GM23248 (cell line): ENCODE data around the gene C22orf42.

Source experiments
- EZH2 ChIP-seq: fragments of 200-600 bp; sonication (generic); IDR thresholded peaks from 2 replicates; pipeline ENCODE4 v1.6.1; 2018; ENCODE audit warnings: antibody characterized with exemption, mild to moderate bottlenecking; ENCODE audit not compliant: insufficient read depth, poor library complexity, severe bottlenecking
- EZH2phosphoT487 ChIP-seq: fragments of 200-600 bp; sonication (generic); IDR thresholded peaks from 2 replicates; pipeline ENCODE4 v1.6.1; 2018; ENCODE audit warnings: antibody characterized with exemption, moderate library complexity, mild to moderate bottlenecking, low read depth; ENCODE audit not compliant: insufficient read depth

GRCh38 chr22:32175683-32176644 lies 16.9 kb upstream of the C22orf42 start:
- no peak for TF ChIP-seq EZH2phosphoT487
- no peak for TF ChIP-seq EZH2
